HG03159 (cell line): ENCODE measurements around the gene NPIPB8.
A peak's percentile ranks its signal among the peaks of the same experiment; 100 is the strongest.
"Not testable (repeated sequence)": the region's sequence is repeated elsewhere in the genome, so short reads cannot be mapped to it uniquely, and the experiment has no call there.

ENCODE experiments used
- ATAC-seq: cut with Tn5 transposase; IDR thresholded peaks from one replicate; pipeline ENCODE4 v1.9.1; 2021; ENCODE audit warnings: mild to moderate bottlenecking, moderate library complexity; ENCODE audit not compliant: unreplicated experiment

The NPIPB8 gene

GRCh38 chr16:28623172-28623711 is 14.6 kb upstream of the NPIPB8 start:
- ATAC-seq, result no peak

DNA sequence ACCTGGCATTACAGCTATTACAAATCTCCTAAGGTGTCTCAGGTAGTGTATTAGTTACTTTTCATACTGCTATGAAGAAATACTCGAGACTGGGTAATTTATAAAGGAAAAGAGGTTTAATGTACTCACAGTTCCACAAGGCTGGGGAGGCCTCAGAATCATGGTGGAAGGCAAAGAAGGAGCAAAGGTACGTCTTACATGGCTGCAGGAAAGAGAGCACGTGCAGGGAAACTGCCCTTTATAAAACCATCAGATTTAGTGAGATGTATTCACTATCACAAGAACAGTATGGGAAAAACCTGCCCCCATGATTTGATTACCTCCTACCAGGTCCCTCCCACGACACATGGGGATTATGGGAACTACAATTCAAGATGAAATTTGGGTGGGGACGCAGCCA is 7.0 kb upstream of the NPIPB8 start:
- not testable (repeated sequence) for ATAC-seq

DNA sequence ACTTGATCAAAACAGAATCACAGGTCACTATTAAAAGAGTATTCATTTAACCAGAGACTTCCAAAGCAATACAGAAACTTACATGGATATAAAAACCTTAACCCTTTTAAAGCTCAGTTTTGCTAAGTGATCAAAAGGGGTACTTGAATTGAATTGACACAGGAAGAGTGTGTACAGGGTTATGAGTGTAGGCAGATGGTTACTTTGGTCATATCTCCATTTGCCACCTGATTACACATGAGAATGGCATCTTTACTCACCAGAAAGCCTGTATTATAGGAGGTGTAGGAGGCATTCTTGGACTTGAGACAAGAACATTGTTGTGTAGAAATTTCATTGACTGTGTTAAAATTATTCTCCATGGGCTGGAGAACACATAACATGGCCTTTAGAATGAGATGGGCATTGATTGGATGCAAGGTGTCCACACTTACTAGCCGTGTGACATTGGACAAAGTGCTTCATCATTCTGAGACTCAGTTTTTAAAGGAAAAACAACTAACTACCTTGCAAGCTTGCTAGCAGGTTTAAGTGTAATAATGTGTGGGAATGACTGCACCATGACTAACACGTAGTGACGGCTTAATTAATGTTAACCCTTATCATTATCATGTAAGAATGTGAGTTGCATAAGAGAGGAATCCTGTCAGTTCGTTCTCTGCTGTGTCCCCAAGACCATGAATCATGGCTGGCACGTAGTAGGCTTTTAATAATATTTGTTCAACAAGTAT is 1.6 kb upstream of the NPIPB8 start:
- not testable (repeated sequence) for ATAC-seq

- not testable (repeated sequence) for ATAC-seq
These were observed 494 bp downstream of the NPIPB8 start for GRCh38 chr16:28638359-28638758.

DNA sequence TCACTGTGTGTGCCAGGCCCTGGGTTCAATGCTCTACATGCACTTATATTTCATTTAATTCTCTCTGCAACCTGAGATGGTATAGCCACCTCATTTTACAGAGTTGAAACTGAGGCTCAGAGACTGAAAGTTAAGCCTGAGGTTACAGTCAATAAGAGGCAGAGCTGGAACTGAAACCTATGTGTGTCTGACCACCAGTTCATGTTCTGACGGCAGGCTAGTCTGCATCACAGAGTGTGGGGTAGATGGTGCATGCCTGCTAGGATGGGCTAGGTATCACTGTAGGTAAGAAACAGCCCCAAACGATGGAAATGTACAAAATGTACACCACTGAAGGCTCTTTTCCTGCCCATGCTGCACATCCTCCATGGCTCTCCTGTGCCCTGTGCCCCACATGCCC is 2.1 kb downstream of the NPIPB8 start:
- ATAC-seq, result not testable (repeated sequence)

DNA sequence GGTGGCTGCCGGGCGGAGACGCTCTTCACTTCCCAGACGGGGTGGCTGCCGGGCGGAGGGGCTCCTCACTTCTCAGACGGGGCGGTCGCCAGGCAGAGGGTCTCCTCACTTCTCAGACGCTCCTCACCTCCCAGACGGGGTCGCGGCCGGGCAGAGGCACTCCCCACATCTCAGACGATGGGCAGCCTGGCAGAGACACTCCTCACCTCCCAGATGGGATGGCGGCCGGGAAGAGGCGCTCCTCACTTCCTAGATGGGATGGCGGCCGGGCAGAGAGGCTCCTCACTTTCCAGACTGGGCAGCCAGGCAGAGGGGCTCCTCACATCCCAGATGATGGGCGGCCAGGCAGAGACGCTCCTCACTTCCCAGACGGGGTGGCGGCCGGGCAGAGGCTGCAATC is 28.4 kb downstream of the NPIPB8 start:
- ATAC-seq, result not testable (repeated sequence)

GRCh38 chr16:28667480-28667879 is 29.6 kb downstream of the NPIPB8 start:
- ATAC-seq, result not testable (repeated sequence)

DNA sequence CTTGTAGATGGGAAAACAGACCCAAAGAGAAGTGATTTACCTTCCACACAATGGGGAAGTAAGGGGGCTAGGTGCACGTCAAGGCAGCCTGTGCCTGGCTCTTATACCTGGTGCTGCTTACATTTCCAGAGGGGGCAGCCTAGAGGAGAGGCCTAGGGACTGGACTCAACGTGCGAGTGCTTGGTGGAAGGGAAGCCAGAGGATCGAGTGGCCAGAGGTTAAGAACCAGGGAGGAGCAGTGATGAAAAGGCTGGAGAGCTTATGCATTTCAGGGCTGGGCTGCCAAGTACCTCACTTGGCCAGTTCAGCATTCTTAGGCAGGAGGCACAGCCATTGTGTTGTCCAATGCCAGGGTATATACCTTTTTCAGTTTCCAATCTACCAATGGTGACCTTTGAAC is 30.3 kb downstream of the NPIPB8 start:
- not testable (repeated sequence) for ATAC-seq

DNA sequence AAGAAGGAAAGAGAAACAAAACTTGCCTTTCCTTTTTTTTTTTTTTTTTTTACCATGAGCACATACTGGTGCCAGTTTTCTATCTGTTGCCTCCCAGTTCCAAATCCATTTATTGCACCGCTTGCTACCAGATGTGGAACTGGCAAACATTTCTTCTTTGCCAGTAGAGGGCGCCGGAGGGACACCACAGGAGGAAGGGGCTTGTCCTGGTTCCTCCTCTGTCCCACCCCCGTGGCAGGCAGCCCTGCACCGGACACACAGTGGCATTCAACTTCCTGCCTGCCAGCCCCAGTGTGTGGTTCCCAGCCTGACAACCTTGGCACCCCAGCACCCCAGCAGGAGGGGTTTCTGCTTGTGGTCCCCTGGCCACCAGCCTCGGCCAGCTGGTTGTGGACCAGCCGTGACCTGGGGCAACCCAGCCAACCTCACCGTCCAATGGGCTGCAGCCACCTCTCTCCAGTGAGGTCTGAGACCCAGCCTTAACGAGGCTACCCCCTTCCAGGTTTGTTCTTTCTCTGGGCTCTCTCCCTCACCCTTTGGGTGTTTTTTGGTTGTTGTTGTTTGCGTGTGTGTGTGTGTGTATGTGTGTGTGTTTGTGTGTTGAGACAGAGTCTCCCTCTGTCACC is 50.6 kb downstream of the NPIPB8 start:
- ATAC-seq, result peak; percentile 64

DNA sequence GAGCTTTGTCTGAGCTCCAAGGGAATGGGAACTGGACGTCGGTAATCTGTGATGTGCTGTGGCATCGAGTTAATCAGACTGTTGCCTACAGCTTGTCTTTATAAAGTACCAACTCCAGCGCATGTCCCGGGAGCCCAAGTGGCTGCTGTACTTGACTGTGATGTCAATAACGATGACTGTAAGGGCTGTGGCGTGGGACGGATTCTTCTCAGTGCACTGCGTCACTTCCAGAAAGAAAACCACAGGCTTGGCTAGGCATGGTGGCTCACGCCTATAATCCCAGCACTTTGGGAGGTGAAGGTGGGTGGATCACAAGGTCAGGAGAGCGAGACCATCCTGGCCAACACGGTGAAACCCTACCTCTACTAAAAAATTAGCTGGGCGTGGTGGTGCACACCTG is 51.6 kb downstream of the NPIPB8 start:
- not testable (repeated sequence) for ATAC-seq

GRCh38 chr16:28691722-28692121 is 53.9 kb downstream of the NPIPB8 start:
- not testable (repeated sequence) for ATAC-seq

GRCh38 chr16:28693257-28693950 is 55.5 kb downstream of the NPIPB8 start:
- ATAC-seq, result not testable (repeated sequence)

- not testable (repeated sequence) for ATAC-seq
These were observed 61.9 kb downstream of the NPIPB8 start for GRCh38 chr16:28699792-28700191.

DNA sequence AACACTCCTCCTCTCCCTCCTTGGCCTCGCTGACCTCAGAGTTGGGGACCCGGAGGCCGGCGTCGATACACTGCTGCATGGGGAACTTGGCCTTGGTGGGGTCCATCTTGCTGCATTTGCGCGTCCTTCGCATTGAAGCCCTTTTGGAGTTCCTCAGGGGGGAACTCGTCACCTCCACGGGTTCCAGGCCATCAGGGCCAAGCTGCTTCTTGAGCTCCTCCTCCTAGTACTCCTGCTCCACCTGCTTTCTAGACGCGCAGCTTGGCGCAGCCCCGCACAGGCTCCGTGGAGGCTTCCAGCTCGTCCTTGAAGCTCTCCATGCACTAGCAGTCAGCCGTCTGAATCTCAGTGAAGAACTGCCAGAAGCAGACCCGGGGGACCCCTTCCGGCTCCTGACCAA is 62.5 kb downstream of the NPIPB8 start:
- ATAC-seq, result not testable (repeated sequence)

DNA sequence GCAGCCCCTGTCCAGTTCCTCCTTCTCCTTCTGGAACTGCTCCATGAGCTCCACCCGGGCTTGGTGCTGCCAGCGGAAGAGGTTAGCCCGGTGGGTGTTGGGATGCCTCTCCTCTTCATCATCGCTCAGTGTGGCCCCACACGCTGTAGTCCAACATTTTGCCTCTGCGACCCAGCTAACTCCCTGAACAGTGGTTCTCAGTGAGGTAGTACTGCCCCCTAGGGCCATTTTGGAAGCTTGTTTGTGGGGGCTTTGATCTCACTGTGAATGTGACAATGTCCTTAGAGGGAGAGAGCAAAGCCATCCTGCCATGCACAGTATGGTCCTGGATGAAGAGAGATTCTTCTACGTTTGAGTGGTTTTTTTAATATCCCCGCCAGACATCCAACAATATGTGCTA is 63.5 kb downstream of the NPIPB8 start:
- ATAC-seq, result not testable (repeated sequence)

GRCh38 chr16:28704246-28704645 is 66.4 kb downstream of the NPIPB8 start:
- ATAC-seq, result not testable (repeated sequence)
